K562 (cell line): ENCODE results near the gene SOX6. TPM values are rescaled to one million over a fixed set of nuclear protein-coding genes. Genes with fewer than 3 reads are reported as not detected.
A peak's percentile ranks its signal among the peaks of the same experiment; 100 is the strongest.

Source experiments
- CBFA2T3 ChIP-seq: fragments of 450-650 bp; IDR thresholded peaks from 2 replicates; pipeline ENCODE4 v1.6.1; 2017
- CC2D1A ChIP-seq: fragments of 450-650 bp; IDR thresholded peaks from 2 replicates; pipeline ENCODE4 v1.6.1; 2017; ENCODE audit warnings: mild to moderate bottlenecking
- CXXC5 ChIP-seq: fragments of 250-450 bp; sonication (Bioruptor Pico); IDR thresholded peaks from 2 replicates; pipeline ENCODE4 v1.8.0; 2022; ENCODE audit warnings: inconsistent platforms, mild to moderate bottlenecking, moderate library complexity
- DACH1 ChIP-seq: fragments of 450-650 bp; IDR thresholded peaks from 2 replicates; pipeline ENCODE4 v1.6.1; 2018; ENCODE audit not compliant: partially characterized antibody
- E2F4 ChIP-seq: sonication (generic); formaldehyde crosslinking; IDR thresholded peaks from 2 replicates; pipeline ENCODE4 v1.8.0; 2022; ENCODE audit warnings: mild to moderate bottlenecking, low read depth, missing genetic modification reagents
- LCOR ChIP-seq: sonication (generic); formaldehyde crosslinking; IDR thresholded peaks from 2 replicates; pipeline ENCODE4 v1.8.0; 2022; ENCODE audit warnings: mild to moderate bottlenecking, missing genetic modification reagents
- MNT ChIP-seq, 2 experiments: fragments of 450-650 bp; conservative IDR thresholded peaks; 2 replicates each; pipeline ENCODE4 v1.6.1; 2017; ENCODE audit warnings: mild to moderate bottlenecking in 2 of 2, moderate library complexity in 2 of 2
- NFE2 ChIP-seq: IDR thresholded peaks from 2 replicates; pipeline ENCODE4 v1.6.1; 2014; ENCODE audit warnings: antibody characterized with exemption, low read depth
- POLR2AphosphoS5 ChIP-seq: IDR thresholded peaks from 2 replicates; pipeline ENCODE4 v1.6.1; 2011; ENCODE audit warnings: mild to moderate bottlenecking, low read depth, low read length, moderate library complexity; ENCODE audit not compliant: control insufficient read depth, insufficient read depth
- SETDB1 ChIP-seq: IDR thresholded peaks from one replicate; pipeline ENCODE4 v1.6.1; 2012; ENCODE audit warnings: low read length, control low read depth, inconsistent platforms
- TRIM24 ChIP-seq, 2 experiments: fragments of 450-650 bp; IDR thresholded peaks; 2 replicates each; pipeline ENCODE4 v1.6.1; 2016
- ZMIZ1 ChIP-seq, 2 experiments: fragments of 150-350 bp in 1 of 2; IDR thresholded peaks; 2 replicates each; pipeline ENCODE4 v1.6.1; 2012 to 2016; ENCODE audit warnings: low read depth in 2 of 2, low read length in 2 of 2, mild to moderate bottlenecking in 1 of 2, moderate library complexity in 1 of 2
- ZNF449 ChIP-seq: fragments of 250-450 bp; sonication (Bioruptor Pico); IDR thresholded peaks from 2 replicates; pipeline ENCODE4 v1.8.0; 2022; ENCODE audit warnings: moderate library complexity, mild to moderate bottlenecking, inconsistent platforms
- ZNF592 ChIP-seq: fragments of 450-650 bp; IDR thresholded peaks from 2 replicates; pipeline ENCODE4 v1.6.1; 2017; ENCODE audit warnings: antibody characterized with exemption, mild to moderate bottlenecking
- ZNF785 ChIP-seq: fragments of 250-450 bp; sonication (Bioruptor Pico); IDR thresholded peaks from 2 replicates; pipeline ENCODE4 v1.4.0; 2020; ENCODE audit warnings: mild to moderate bottlenecking
- polyA plus RNA-seq, 8 experiments: library from polyadenylated mRNA; depleted of rRNA in 4 of 8; stranded (reverse) in 5 of 8; unstranded in 3 of 8; fragments of >200 nt; fragmentation: Nextera tagmentation in 2 of 8; fragmentation: Illumina TruSeq in 1 of 8; extraction: Ambion mirVana in 2 of 8; extraction: Trizol in 1 of 8; gene quantifications; 2 replicates each; pipeline versions ENCODE4 v1.2.1 to v1.2.3, GENCODE V29; 2011 to 2014; ENCODE audit warnings: inconsistent platforms in 1 of 8, missing spikeins in 1 of 8
- total RNA-seq, 7 experiments: library from RNA; depleted of rRNA in 6 of 7; stranded (reverse); fragments of >200 nt in 6 of 7; fragmentation: Illumina TruSeq in 2 of 7; extraction: Trizol in 2 of 7; gene quantifications; 2 replicates each; pipeline versions ENCODE4 v1.2.1 to v1.2.3, GENCODE V29; 2011 to 2021; ENCODE audit warnings: low replicate concordance in 1 of 7

SOX6 gene
- total and polyA plus RNA-seq, 9 of the 15 experiments (the other 6 are each of a cell fraction or from before 2014, with no cell fraction given), result 0.89 to 8.7 (median 5.7) TPM

GRCh38 chr11:16359369-16359768 is 3.0 kb upstream of the SOX6 start (continued):
- TF ChIP-seq NFE2, result peak; percentile 66
- peak; percentile 64 for TF ChIP-seq DACH1
- peak; percentile 44 for TF ChIP-seq CXXC5
- peak; percentile 63 for TF ChIP-seq POLR2AphosphoS5
- no peak for TF ChIP-seq ZNF785 (CRISPR knock-in tag)
- no peak for TF ChIP-seq LCOR (CRISPR knock-in tag)
- no peak for TF ChIP-seq SETDB1
- no peak for TF ChIP-seq E2F4 (CRISPR knock-in tag)
- peak; percentile 58; the same call in 1 of the 2 replicates for TF ChIP-seq CC2D1A
- peak; percentile 77 to 82; a peak in 3 of 4 replicates for TF ChIP-seq TRIM24 (IDR thresholded peaks at IDR 0.05)
- 0 out of 4 replicates have a peak, but pooled peaks of 1 of the 2 experiments have one; percentile 65 for TF ChIP-seq ZMIZ1 (IDR thresholded peaks at IDR 0.05; ENCODE audit: low read depth in 2 of 2, low read length in 2 of 2)
- peak in 1 of 2 experiments; percentile 32; a peak in 1 of 4 replicates for TF ChIP-seq MNT (conservative IDR thresholded peaks at IDR 0.05)
- no peak for TF ChIP-seq ZNF449 (CRISPR knock-in tag)
- peak; percentile 93 for TF ChIP-seq CBFA2T3
- peak; percentile 80 for TF ChIP-seq ZNF592
